Measurements from ENCODE around the gene INHBE. TPM values are rescaled to one million over a fixed set of nuclear protein-coding genes. Genes with fewer than 3 reads are reported as not detected.

The INHBE gene
- total RNA-seq, 1 donor from 2014 or later: 1.2 TPM

GRCh38 chr12:57477710-57478681, 22.9 kb downstream of the INHBE start:
- no peak for DNase-seq (ENCODE audit: low spot score, unreplicated experiment)
- Mint-ChIP-seq H3K4me3 (ENCODE audit: low read depth) (no peak overlapping the region), H3K27me3 (peaks cover 86% of the 10 kb centered on the region), H3K27ac (no peak overlapping the region), H3K4me1 (ENCODE audit: low read depth) (peaks cover 6% of the 10 kb centered on the region), H3K36me3 (ENCODE audit: insufficient read depth) (no peaks in the 10 kb centered on the region), H3K9me3 (ENCODE audit: low read depth) (no peaks in the 10 kb centered on the region)
- TF ChIP-seq, protein P1, sequence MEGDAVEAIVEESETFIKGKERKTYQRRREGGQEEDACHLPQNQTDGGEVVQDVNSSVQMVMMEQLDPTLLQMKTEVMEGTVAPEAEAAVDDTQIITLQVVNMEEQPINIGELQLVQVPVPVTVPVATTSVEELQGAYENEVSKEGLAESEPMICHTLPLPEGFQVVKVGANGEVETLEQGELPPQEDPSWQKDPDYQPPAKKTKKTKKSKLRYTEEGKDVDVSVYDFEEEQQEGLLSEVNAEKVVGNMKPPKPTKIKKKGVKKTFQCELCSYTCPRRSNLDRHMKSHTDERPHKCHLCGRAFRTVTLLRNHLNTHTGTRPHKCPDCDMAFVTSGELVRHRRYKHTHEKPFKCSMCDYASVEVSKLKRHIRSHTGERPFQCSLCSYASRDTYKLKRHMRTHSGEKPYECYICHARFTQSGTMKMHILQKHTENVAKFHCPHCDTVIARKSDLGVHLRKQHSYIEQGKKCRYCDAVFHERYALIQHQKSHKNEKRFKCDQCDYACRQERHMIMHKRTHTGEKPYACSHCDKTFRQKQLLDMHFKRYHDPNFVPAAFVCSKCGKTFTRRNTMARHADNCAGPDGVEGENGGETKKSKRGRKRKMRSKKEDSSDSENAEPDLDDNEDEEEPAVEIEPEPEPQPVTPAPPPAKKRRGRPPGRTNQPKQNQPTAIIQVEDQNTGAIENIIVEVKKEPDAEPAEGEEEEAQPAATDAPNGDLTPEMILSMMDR (IDR thresholded peaks at IDR 0.05; ENCODE audit: unreplicated experiment): no peak

- Mint-ChIP-seq H3K4me3 (ENCODE audit: low read depth) (no peak overlapping the region), H3K27ac (no peak overlapping the region), H3K4me1 (ENCODE audit: low read depth) (peaks cover 6% of the 10 kb centered on the region), H3K36me3 (ENCODE audit: insufficient read depth) (no peaks in the 10 kb centered on the region), H3K27me3 (peaks cover 82% of the 10 kb centered on the region), H3K9me3 (ENCODE audit: low read depth) (no peaks in the 10 kb centered on the region)
- TF ChIP-seq, protein P1 (IDR thresholded peaks at IDR 0.05; ENCODE audit: unreplicated experiment): no peak
- no peak for DNase-seq (ENCODE audit: low spot score, unreplicated experiment)
These were observed 23.9 kb downstream of the INHBE start for GRCh38 chr12:57479043-57479375.

GRCh38 chr12:57479376-57480115, 24.4 kb downstream of the INHBE start, which contains the start of gene ARHGAP9:
ARHGAP9 (minus strand) TSS chr12:57479866; CDS start chr12:57479406, 460 bp downstream.
- TF ChIP-seq, protein P1 (IDR thresholded peaks at IDR 0.05; ENCODE audit: unreplicated experiment): no peak
- H3K9me3 Mint-ChIP-seq (ENCODE audit: low read depth): no peaks in the 10 kb centered on the region
- no peak for DNase-seq (ENCODE audit: low spot score, unreplicated experiment)
- H3K4me3 Mint-ChIP-seq (ENCODE audit: low read depth): no peak within 1 kb of the TSS
- H3K27me3 Mint-ChIP-seq: peaks cover 77% of the 10 kb centered on the region
- H3K27ac Mint-ChIP-seq: no peak within 1 kb of the TSS
- H3K36me3 Mint-ChIP-seq (ENCODE audit: insufficient read depth): no peaks in the 10 kb centered on the region
- H3K4me1 Mint-ChIP-seq (ENCODE audit: low read depth): peaks cover 6% of the 10 kb centered on the region

DNA sequence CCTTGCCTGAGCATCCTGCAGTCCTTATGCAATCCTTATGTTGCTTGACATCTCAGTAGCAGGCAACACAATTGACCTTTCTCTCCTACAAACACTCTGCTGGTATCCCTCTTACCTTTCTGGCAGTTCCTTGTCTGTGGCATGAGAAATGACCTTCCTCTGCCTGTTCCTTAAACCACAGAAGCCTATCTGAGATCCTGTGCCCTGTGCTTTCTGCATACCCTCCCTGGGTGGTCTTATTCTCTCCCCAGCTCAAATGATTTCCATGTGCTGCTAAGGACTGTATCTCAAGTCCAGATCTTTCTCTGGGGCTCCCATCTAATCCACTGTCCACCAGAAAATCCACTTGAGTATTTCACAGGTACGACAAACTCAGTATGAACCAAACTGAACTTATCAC, 26.6 kb downstream of the INHBE start:
- Mint-ChIP-seq H3K36me3 (ENCODE audit: insufficient read depth) (no peaks in the 10 kb centered on the region), H3K4me3 (ENCODE audit: low read depth) (no peak overlapping the region), H3K4me1 (ENCODE audit: low read depth) (no peaks in the 10 kb centered on the region), H3K9me3 (ENCODE audit: low read depth) (no peaks in the 10 kb centered on the region), H3K27ac (no peak overlapping the region), H3K27me3 (peaks cover 59% of the 10 kb centered on the region)
- DNase-seq (ENCODE audit: low spot score, unreplicated experiment): no peak
- TF ChIP-seq, protein P1 (IDR thresholded peaks at IDR 0.05; ENCODE audit: unreplicated experiment): no peak

DNA sequence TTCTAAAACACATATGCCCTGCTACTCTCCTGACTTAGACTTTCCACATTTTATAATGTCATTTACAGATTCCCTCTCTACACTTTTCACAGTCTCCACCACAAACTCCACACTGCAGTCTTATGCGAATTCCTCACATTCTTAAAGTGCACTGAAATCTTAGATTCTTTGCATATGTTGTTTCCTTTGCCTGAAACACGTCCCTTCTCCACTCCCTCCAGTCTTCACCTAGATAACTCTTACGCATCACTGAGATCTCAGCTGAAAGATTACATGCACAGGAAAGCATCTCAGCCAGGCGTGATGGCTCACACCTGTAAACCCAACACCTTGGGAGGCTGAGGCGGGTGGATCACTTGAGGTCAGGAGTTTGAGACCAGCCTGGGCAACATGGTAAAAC, 28.4 kb downstream of the INHBE start:
- TF ChIP-seq, protein P1 (IDR thresholded peaks at IDR 0.05; ENCODE audit: unreplicated experiment): no peak
- Mint-ChIP-seq H3K4me3 (ENCODE audit: low read depth) (no peak overlapping the region), H3K4me1 (ENCODE audit: low read depth) (peaks cover 3% of the 10 kb centered on the region), H3K36me3 (ENCODE audit: insufficient read depth) (no peaks in the 10 kb centered on the region), H3K27ac (no peak overlapping the region), H3K27me3 (peaks cover 41% of the 10 kb centered on the region), H3K9me3 (ENCODE audit: low read depth) (no peaks in the 10 kb centered on the region)
- no peak for DNase-seq (ENCODE audit: low spot score, unreplicated experiment)
